Smooth muscle cell (in vitro differentiated cells): Measurements from ENCODE around the gene ZMYM2. TPM values are rescaled to one million over a fixed set of nuclear protein-coding genes. Genes with fewer than 3 reads are reported as not detected.

Source experiments
- DNase-seq: peaks from one replicate; lab custom pipeline; 2025; ENCODE audit not compliant: unreplicated experiment; lab: John Stamatoyannopoulos, UW
- H2AFZ ChIP-seq: fragments of 200-600 bp; sonication (generic); 2 replicates; pipeline ENCODE4 v1.6.0; 2016; ENCODE audit warnings: antibody characterized with exemption, low read depth, mild to moderate bottlenecking
- H3F3A ChIP-seq: fragments of 200-600 bp; sonication (generic); 2 replicates; pipeline ENCODE4 v1.6.0; 2017; ENCODE audit warnings: antibody characterized with exemption, low read depth
- H3K27ac ChIP-seq: fragments of 200-600 bp; sonication (generic); 2 replicates; pipeline ENCODE4 v1.5.1; 2016; ENCODE audit warnings: low read depth, mild to moderate bottlenecking
- H3K27me3 ChIP-seq: fragments of 200-600 bp; sonication (generic); 2 replicates; pipeline ENCODE4 v1.6.1; 2016; ENCODE audit warnings: low read depth, mild to moderate bottlenecking
- H3K36me3 ChIP-seq: fragments of 200-600 bp; sonication (generic); 2 replicates; pipeline ENCODE4 v1.5.1; 2016; ENCODE audit warnings: low read depth
- H3K4me1 ChIP-seq: fragments of 200-600 bp; sonication (generic); 2 replicates; pipeline ENCODE4 v1.5.1; 2016; ENCODE audit warnings: low read depth
- H3K4me2 ChIP-seq: fragments of 200-600 bp; sonication (generic); 2 replicates; pipeline ENCODE4 v1.6.0; 2016; ENCODE audit warnings: mild to moderate bottlenecking
- H3K4me3 ChIP-seq: fragments of 200-600 bp; sonication (generic); 2 replicates; pipeline ENCODE4 v1.5.1; 2016; ENCODE audit warnings: mild to moderate bottlenecking
- H3K79me2 ChIP-seq: fragments of 200-600 bp; sonication (generic); 2 replicates; pipeline ENCODE4 v1.6.0; 2016; ENCODE audit warnings: low read depth, mild to moderate bottlenecking
- H3K9ac ChIP-seq: fragments of 200-600 bp; sonication (generic); 2 replicates; pipeline ENCODE4 v1.6.0; 2016; ENCODE audit warnings: low read depth
- H3K9me3 ChIP-seq: fragments of 200-600 bp; sonication (generic); replicated peaks from 2 replicates; pipeline ENCODE4 v1.5.1; 2016; ENCODE audit warnings: low read depth
- H4K20me1 ChIP-seq: fragments of 200-600 bp; sonication (generic); 2 replicates; pipeline ENCODE4 v1.6.0; 2016; ENCODE audit warnings: low read depth
- CTCF ChIP-seq: fragments of 200-600 bp; sonication (generic); IDR thresholded peaks from 2 replicates; pipeline ENCODE4 v1.5.1; 2017; ENCODE audit warnings: borderline replicate concordance, mild to moderate bottlenecking, antibody characterized with exemption; ENCODE audit not compliant: insufficient read depth, poor library complexity, severe bottlenecking
- WGBS: methylation state at CpG from one replicate; pipeline ENCODE4 v1.1.7; 2016; ENCODE audit warnings: low lambda C conversion rate; 5-methylcytosine and 5-hydroxymethylcytosine counted together
- polyA plus RNA-seq: library from polyadenylated mRNA; unstranded; fragments of >200 nt; fragmentation: Nextera tagmentation; extraction: Ambion mirVana; gene quantifications from 2 replicates; pipeline ENCODE4 v1.2.1, GENCODE V29; 2016
- total RNA-seq: library from RNA; depleted of rRNA; stranded (reverse); fragments of >200 nt; gene quantifications from 2 replicates; pipeline ENCODE4 v1.2.3, GENCODE V29; 2014

The ZMYM2 gene
- total and polyA plus RNA-seq, 2 experiments from 2014 or later: 29.9 to 107 TPM

- Histone ChIP-seq H3K4me3 (no peak overlapping the region), H3K27ac (no peak overlapping the region), H3K4me1 (peaks cover 9% of the 10 kb centered on the region), H3K4me2 (no peak overlapping the region), H3K36me3 (no peaks in the 10 kb centered on the region), H3K9ac (no peak overlapping the region), H3K79me2 (peaks cover 100% of the 10 kb centered on the region), H3F3A (peaks cover 10% of the 10 kb centered on the region), H2AFZ (no peak overlapping the region), H4K20me1 (peaks cover 100% of the 10 kb centered on the region), H3K9me3 (no peaks in the 10 kb centered on the region), H3K27me3 (no peaks in the 10 kb centered on the region)
- TF ChIP-seq CTCF: no peak
- no peak for DNase-seq
- WGBS: 88% methylated on average over 5 of the region's 5 CpGs
These were observed 24.0 kb downstream of the ZMYM2 start for GRCh38 chr13:19982447-19983043.

- peaks cover 9% of the 10 kb centered on the region for H3K4me1 ChIP-seq
- peaks cover 100% of the 10 kb centered on the region for H3K79me2 ChIP-seq
- peaks cover 100% of the 10 kb centered on the region for H4K20me1 ChIP-seq
- WGBS: 67% methylated on average over 5 of the region's 5 CpGs
- H3K9me3 ChIP-seq: no peaks in the 10 kb centered on the region
- TF ChIP-seq CTCF: peak; percentile 63
- H3F3A ChIP-seq: peaks cover 5% of the 10 kb centered on the region
- no peaks in the 10 kb centered on the region for H3K36me3 ChIP-seq
- H2AFZ ChIP-seq: no peak overlapping the region
- no peak overlapping the region for H3K9ac ChIP-seq
- no peak overlapping the region for H3K4me3 ChIP-seq
- no peak overlapping the region for H3K4me2 ChIP-seq
- peak overlapping the region; percentile 7 for H3K27ac ChIP-seq
- H3K27me3 ChIP-seq: no peaks in the 10 kb centered on the region
- no peak for DNase-seq
These were observed 26.1 kb downstream of the ZMYM2 start for GRCh38 chr13:19984430-19985218.

- H4K20me1 ChIP-seq: peaks cover 100% of the 10 kb centered on the region
- no peaks in the 10 kb centered on the region for H3K36me3 ChIP-seq
- H3K4me1 ChIP-seq: peaks cover 9% of the 10 kb centered on the region
- H3K9ac ChIP-seq: no peak overlapping the region
- peaks cover 100% of the 10 kb centered on the region for H3K79me2 ChIP-seq
- 45% methylated on average over 2 of the region's 2 CpGs for WGBS
- no peak overlapping the region for H2AFZ ChIP-seq
- peak overlapping the region; percentile 7 for H3K27ac ChIP-seq
- no peaks in the 10 kb centered on the region for H3K27me3 ChIP-seq
- no peak for TF ChIP-seq CTCF
- no peak overlapping the region for H3K4me2 ChIP-seq
- peaks cover 4% of the 10 kb centered on the region for H3F3A ChIP-seq
- H3K9me3 ChIP-seq: no peaks in the 10 kb centered on the region
- DNase-seq: no peak
- no peak overlapping the region for H3K4me3 ChIP-seq
These were observed 26.7 kb downstream of the ZMYM2 start for GRCh38 chr13:19985219-19985556.

GRCh38 chr13:19991531-19991930 is 33.0 kb downstream of the ZMYM2 start:
- DNase-seq: no peak
- TF ChIP-seq CTCF: no peak
- Histone ChIP-seq H4K20me1 (peaks cover 100% of the 10 kb centered on the region), H3K79me2 (peaks cover 100% of the 10 kb centered on the region), H3K4me1 (no peaks in the 10 kb centered on the region), H2AFZ (no peak overlapping the region), H3K9me3 (no peaks in the 10 kb centered on the region), H3K4me3 (no peak overlapping the region), H3K27ac (peak overlapping the region; percentile 44), H3K9ac (no peak overlapping the region), H3F3A (no peaks in the 10 kb centered on the region), H3K4me2 (no peak overlapping the region), H3K27me3 (no peaks in the 10 kb centered on the region), H3K36me3 (peaks cover 22% of the 10 kb centered on the region)
- WGBS: 89% methylated on average over 2 of the region's 2 CpGs
